Stimulated activated CD8-positive, alpha-beta memory T cell treated with anti-CD3 and anti-CD28 coated beads, Interleukin-4, amount 100 ng/mL, for 1 hour (primary cell): ENCODE data around the gene RPS6KA3.
"Not testable (repeated sequence)": the region's sequence is repeated elsewhere in the genome, so short reads cannot be mapped to it uniquely, and the experiment has no call there.

ENCODE experiments used
- DNase-seq, 2 donors: peaks; one replicate each; pipeline ENCODE4 v3.0.0-alpha.2; 2020; ENCODE audit warnings: low read depth in 2 of 2, low spot score in 1 of 2

Gene RPS6KA3

GRCh38 chrX:20265726-20266681, 705 bp downstream of the RPS6KA3 start:
- peak in 1 of 2 donors; percentile 1 for DNase-seq

GRCh38 chrX:20265221-20265725, 1.4 kb downstream of the RPS6KA3 start:
- peak in 1 of 2 donors; percentile 14 for DNase-seq

DNA sequence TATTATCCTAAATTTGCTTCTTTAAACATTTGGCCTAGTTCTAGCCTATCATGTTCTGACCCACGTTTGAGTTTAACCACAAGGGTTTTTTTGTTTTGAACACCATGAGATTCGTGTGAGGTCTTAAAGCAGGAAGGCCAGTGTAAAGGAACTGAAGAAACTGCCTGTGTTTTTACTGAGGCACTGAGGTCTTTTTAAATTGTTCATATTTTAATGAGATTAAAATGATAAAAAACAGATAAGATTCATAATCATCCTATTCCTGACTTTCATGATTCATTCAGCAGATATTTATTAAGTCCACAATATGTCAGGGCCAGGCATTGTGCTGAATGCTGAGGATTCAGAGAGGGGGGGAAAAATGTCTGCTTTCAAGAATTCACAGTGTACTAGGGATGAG, 3.2 kb downstream of the RPS6KA3 start:
- DNase-seq: no peak

- DNase-seq: no peak
Observed at GRCh38 chrX:20260885-20261284, 5.8 kb downstream of the RPS6KA3 start.

DNA sequence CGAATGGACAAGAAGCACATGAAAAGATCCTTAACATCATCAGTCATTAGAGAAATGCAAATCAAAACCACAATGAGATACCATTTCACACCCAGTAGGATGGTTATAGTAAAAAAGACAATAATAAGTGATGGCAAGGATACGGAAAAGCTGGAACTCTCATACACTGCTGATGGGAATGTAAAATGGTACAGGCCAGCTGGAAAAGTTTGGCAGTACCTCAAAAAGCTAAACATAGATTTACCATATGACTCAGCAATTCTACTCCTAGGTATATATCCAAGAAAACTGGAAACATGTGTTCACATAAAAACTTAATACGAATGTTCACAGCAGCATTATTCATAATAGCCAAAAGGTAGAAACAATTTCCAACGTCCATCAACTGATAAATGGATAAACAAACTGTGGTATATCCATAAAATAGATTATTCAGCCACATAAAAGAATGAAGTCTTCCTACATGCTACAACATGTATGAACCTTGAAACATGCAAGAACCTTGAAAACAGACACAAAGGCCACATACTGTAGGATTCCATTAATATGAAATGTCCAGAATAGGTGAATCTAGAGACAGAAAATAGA, 11.9 kb downstream of the RPS6KA3 start:
- no peak for DNase-seq

DNA sequence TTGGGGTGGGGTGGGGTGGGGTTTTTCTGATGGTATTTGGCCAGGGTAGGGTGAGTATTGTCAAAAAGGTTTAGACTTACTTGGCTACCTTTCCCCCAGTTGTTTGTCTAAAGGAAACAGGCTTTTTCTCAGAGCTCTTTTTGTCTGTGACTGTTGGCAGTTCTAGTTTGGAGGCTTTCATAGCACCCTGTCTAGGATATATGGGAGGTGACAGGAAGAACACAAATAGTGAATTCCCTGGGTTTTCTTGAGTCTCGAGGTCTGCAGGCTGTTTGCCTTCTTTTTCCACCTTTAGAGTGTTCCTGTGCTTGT, 13.5 kb downstream of the RPS6KA3 start:
- no peak for DNase-seq

DNA sequence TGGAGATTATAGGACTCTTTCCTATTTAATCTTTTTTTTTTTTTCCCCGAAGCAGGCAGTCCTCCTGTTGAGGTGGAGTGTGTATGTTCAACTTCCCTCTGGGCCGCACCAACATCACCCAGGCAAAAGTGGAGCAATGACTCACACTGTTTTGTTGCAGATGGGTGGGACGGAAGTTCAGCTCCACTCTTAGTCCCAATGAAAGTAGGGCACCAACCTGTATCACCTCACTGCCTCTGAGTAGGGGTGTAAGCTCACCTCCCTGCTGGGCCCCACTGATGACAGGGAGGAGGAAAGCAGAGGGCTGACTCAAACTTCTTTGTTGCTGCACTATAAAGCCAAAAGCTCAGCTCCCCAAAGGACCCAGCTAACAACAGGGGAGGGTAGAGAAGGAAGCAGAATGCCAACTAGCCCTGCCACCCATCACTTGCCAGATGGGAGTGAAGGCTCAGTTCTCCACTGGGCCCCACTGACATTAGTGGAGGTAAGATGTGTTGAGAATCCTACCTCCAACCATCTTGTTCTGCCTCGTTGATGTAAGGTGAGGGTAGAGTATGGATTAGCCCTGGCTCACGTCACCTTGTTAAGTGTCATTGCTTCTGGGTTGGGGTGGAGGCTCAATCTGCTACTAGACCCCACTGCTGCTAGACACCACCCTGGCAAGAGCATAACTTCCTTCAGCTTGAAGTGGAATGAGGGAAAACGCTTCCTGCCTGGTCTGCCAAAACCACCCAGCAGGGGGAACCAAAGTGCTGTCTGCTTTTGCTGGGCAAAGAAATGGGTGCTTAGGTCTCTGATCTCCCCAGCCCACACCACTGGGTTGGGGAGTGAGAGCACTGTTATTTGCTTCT, 14.1 kb downstream of the RPS6KA3 start:
- peak in 1 of 2 donors; percentile 49 for DNase-seq

- no peak for DNase-seq
Observed at GRCh38 chrX:20251691-20252090, 15.0 kb downstream of the RPS6KA3 start.

DNA sequence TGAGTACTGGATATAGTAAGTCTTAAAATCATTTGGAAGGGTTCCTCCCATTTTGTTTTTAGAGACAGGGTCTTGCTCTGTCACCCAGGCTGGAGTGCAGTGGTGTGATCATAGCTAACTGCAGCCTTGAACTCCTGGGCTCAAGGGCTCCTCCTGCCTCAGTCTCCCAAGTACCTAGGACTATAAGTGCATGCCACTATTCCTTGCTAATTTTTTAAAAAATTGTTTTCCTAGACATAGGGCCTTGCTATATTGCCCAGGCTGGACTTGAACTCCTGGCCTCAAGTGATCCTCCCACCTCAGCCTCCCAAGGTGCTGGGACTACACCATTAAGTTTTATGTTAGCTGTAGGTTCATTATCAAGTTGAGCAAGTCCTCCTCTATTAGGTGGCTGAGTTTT, 16.6 kb downstream of the RPS6KA3 start:
- DNase-seq: not testable (repeated sequence)

- DNase-seq: no peak
Observed at GRCh38 chrX:20248592-20249192, 18.0 kb downstream of the RPS6KA3 start.

DNA sequence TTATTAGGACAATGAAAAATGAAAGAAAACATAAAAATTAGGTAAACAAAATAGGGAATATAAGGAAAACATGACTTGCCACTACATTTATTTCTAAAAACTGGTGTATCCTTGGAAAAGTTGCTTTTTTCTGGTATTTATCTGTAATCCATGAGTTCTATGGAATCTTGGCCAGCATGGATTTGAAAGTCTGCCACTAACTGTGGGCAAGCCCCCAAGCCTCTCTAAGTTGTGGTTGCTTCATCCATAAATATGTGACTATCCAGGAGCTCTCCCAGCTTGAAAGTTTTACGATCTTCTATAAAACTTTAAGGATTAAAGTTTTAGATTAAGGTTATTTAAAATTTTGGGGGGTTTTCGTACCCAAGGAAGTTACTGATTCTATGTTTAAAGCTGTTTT, 21.8 kb downstream of the RPS6KA3 start:
- no peak for DNase-seq

DNA sequence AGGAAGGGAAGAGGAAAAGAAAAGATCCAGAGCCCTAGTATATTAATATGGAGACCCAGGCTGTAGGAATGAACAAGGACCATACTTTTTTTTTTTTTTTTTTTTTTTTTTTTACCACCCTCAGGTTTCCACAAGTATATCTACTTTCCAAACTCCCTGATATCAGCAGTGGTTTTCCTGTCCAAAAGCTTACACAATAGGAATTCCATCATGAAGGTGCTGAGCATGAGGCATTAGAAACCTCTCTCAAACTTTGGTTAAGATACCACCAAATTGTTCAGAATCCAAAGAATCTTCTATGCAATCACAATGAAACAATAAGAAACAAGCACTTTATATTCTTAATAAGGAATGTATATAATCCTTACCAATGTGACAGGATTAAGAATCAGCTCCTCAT, 26.5 kb downstream of the RPS6KA3 start:
- no peak for DNase-seq

- no peak for DNase-seq
Observed at GRCh38 chrX:20237864-20238263, 28.8 kb downstream of the RPS6KA3 start.

- no peak for DNase-seq
Observed at GRCh38 chrX:20235755-20236154, 31.0 kb downstream of the RPS6KA3 start.

DNA sequence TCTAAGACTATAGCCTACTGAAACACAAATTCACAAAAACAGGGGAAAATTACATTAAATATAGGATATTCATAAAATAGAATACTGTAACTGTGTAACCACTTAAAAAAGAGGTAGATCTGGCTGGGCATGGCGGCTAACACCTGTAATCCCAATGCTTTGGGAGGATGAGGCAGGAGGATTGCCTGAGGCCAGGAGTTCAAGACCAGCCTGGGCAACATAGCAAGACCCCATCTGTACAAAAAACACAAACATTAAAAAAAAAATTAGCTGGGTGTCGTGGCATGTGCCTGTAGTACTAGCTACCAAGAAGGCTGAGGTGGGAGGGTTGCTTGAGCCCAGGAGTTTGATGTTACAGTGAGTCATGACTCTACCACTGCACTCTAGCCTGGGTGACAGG, 33.4 kb downstream of the RPS6KA3 start:
- DNase-seq: no peak

- DNase-seq: no peak
Observed at GRCh38 chrX:20231598-20231997, 35.1 kb downstream of the RPS6KA3 start.

GRCh38 chrX:20230406-20230805, 36.3 kb downstream of the RPS6KA3 start:
- DNase-seq: no peak

GRCh38 chrX:20229155-20229554, 37.6 kb downstream of the RPS6KA3 start:
- DNase-seq: no peak

GRCh38 chrX:20228245-20228644, 38.5 kb downstream of the RPS6KA3 start:
- no peak for DNase-seq

- DNase-seq: no peak
Observed at GRCh38 chrX:20227116-20227515, 39.6 kb downstream of the RPS6KA3 start.

GRCh38 chrX:20225488-20225833, 41.2 kb downstream of the RPS6KA3 start:
- no peak for DNase-seq
